ENCODE data around the gene ADORA2B.
"Not testable (repeated sequence)": the region's sequence is repeated elsewhere in the genome, so short reads cannot be mapped to it uniquely, and the experiment has no call there.

Gene ADORA2B

DNA sequence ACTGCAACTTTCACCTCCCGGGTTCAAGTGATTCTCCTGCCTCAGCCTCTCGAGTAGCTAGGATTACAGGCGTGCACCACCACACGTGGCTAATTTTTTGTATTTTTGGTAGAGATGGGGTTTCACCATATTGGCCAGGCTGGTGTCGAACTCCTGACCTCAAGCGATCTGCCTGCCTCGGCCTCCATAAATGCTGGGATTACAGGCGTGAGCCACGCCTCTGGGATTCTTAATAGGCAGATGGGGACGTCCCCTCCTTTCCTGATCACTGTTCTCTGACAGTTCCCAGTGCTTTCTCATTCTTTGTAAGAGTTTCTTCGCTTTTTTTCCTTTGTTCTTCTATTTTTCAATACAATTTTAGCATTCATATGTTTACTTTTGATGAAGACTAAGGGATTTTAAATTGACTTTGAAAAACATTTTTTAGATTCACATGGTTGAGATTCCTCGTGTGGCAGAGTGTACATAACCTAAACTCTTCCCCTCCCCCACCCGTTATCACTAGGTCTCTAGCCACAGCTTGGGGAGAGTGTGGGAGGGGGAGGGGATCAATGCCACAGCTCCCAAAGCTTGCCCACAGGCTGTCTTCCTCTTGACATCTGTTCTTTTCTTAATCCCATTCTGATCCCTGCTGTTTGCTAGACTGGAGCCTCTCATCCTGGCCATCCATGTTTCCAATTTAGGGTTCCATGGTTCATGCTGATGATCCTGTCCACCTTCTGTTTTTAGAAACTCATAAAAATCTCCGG is 11.0 kb downstream of the ADORA2B start:
- no peak for DNase-seq (ENCODE audit: low read depth)

DNA sequence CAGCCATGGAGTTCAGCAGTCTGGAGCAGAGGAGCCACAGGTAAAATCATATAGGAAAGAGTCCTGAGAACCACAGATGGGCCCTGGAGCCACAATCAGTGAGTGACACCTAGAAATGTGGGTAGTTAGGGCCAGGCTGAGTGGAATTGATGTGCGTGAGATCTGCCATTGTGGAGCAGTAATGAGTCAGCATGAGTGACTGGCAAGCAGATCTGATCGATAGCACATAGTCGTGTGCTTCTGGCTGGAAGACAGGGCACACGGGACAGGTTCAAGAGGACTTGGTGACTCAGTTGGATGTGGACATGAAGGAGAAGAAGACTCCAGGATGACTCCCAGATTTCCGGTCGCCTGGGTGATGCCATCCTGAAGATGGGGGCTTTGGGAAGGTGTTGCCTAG is 12.3 kb downstream of the ADORA2B start:
- DNase-seq (ENCODE audit: low read depth): no peak

DNA sequence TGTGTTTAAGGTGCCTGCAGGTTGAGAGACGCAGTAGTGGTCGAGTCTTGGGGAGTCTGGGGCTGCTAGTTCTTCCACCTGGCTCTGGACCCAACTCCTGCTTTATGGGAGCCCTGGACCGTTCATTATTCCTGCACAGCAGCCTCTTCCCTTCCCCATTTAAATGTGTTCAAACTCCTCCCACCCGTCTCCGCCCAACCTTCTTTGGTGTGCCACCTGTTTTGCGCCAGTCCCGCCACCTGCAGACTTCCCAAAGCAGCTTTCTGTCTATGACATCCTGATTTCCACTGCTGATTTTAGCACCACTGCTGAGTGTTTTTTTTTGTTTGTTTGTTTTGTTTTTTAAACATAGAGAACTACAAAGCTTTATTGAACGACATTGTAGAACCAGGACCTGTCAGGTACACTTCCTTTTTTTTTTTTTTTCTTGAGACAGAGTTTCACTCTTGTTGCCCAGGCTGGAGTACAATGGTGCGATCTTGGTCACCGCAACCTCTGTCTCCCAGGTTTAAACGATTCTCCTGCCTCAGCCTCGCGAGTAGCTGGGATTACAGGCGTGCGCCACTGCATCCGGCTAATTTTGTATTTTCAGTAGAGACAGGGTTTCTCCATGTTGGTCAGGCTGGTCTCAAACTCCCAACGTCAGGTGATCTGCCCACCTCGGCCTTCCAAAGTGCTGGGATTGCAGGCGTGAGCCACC is 12.8 kb downstream of the ADORA2B start:
- no peak for DNase-seq (ENCODE audit: low read depth)

DNA sequence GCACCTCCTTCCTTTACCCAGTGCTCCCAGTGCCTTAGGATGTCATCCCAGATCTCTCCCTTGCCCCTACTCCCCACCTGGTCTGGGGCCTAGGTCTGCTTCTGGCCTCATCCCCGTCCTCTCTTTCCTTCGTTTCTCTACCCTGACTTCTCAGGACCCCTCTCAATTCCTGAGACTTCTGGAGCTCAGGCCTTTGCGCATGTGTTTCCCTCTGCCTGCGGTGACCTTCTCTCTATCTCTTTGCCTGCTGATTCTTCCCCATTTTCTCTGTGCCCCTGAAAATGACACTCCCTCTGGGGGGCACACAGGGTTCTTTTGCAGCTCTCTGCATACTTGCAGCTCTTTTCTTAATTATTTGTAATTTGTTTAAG is 13.5 kb downstream of the ADORA2B start:
- no peak for DNase-seq (ENCODE audit: low read depth)

DNA sequence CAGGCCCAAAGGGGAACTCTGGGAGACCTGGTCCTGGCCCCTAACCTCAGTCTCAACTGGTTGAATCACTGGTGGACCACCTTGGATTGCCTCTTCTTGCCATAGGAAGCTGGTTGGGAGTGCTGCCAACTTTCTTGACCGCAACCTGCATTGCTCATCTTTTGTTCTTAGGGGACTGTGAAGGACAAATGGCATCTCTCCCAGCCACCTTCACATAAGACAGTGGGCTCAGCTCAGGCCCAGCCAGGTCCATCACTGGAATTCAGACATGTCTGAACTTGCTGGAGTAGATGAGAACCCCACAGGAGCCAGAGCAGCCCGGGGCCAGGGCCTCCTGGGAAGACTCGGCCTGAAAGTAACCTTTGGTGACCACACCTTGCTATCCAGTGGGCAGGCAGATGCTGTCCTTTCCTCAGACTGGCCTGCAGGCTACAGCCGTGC is 18.8 kb downstream of the ADORA2B start:
- DNase-seq (ENCODE audit: low read depth): no peak

DNA sequence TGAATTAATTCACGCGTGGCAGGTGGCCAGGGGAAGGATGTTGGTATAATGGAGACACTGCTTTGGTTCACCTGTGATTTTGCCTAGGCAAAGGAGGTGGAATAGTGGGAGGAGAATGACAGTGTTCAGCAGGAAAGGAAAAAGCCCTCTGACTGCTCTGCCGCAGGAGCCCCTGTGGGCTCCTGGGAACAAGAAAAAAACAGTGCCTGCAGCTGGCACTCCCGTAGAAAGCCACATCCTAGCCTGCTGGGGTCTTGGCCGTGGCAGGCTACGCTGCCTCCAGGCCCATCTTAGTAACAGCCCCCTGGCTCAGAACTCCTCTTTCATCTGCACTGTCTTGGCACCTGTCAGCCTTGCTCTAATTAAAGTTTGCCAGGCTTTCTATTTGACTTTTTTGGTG is 20.6 kb downstream of the ADORA2B start:
- no peak for DNase-seq (ENCODE audit: low read depth)

DNA sequence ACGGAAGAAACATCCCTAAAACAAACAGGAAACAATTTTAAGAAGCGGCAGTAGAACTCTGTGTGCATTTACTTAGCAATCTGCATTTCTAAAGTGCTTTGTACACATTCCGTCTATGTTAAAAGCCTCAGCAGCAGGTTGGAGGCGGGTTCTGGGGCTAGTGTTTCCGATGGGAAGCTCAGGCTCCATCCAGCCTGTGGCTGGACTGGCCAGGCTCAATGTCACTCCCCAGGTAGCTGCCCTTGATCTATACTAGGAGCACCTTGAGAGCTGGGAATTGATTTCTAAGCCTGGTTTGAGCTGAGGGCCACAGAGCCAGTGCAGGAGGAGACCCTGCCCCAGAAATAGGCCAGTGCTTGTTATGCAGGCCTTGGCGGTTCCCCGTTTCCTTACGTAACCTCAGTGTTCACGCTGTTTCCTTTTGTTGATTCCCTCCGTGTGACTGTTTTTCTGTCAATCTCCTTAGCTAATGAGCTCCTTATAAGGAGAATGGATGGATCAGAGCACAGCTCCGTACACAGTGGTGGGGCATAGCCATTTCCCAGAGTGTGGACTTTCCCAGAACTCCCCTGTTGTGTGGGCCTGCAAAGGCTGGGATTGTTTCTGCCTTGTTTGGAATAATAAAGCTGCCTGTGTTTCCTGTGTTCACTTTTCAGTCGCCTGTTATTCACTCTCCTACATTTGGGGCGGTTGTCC is 21.4 kb downstream of the ADORA2B start:
- no peak for DNase-seq (ENCODE audit: low read depth)

DNA sequence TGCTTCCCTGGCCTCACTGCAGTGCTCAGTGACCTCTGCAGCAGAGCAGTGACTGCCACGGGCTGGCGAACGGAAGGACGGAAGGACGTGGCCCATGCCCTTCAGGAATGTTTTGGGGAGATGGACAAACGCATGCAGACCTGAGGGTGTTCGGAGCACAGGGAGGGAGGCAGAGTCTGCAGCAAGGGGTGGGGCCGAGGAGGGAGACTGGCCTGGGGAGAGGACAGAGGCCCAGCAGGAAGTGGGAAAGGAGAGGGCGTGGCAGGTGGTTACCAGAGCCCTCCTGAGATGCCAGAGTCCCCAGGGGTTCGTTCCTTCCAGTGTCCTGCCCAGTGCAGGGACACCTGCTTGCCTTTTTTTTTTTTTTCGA is 21.9 kb downstream of the ADORA2B start:
- DNase-seq (ENCODE audit: low read depth): no peak

DNA sequence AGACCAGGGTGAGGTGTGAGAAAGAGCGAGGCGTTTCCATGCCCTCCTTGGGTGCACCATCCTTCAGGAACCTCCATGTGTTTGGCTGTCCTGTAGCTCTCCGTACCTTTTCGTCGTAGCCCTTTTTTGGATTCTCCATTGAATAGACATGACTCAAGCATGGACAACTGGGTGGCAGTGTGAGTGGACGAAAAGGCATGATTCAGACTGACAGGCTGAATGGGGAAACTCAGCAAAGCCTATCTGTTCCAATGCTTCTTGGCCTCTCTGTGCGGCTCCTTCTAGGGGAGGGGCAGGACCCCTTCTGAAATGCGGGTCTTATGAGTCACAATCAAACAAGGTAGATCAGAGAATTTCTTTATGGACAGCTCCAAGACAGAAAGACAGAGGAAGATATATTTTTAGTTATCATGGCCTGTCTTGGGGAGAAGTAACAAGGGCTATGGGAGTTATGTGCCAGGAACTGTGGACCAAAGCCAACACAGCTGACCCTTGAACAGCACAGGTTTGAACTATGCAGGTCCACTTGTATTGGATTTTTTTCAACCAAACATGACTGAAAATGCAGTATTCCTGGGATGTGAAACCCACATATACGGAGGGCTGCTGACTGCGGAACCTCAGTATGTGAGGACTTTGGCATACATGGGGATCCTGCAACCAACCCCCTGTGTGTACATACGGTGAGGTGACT is 22.9 kb downstream of the ADORA2B start:
- no peak for DNase-seq (ENCODE audit: low read depth)

DNA sequence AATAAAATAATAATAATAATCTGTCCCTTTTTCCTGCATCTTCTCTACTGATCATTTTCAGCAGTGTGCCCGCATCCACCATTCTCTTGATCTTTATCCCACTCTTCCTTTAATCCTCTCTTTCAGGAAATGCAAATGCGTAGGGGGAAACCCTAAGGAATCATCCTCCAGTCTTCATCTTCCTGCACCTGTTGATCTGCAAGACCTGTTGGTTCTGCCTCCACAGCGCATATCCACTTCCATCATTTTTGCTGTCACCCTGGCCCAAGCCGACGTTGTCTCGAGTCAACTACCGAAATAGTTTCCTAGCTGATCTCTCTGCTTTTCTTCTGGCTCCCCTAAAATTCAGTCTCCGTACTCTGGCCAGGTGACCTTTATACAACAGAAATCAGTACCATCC is 24.5 kb downstream of the ADORA2B start:
- no peak for DNase-seq (ENCODE audit: low read depth)

DNA sequence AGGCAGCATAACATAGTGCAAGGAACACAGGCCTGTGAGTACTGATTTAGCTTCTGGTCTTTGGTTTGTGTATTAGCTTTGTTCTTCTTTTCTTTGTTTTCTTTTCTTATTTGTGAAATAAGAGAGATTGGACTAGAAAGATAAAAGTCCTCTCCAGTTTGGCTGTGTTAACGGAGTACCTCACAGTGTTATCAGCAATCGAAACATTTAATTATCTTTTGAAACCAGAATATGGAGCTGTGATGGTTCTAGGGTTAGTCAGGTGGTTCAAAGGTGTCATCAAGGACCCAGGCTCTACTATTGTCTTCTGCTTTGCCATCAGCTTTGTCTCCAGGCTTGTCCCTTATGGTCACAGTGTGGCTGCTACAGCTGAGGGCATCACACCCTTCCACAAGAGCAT is 25.6 kb downstream of the ADORA2B start:
- no peak for DNase-seq (ENCODE audit: low read depth)

DNA sequence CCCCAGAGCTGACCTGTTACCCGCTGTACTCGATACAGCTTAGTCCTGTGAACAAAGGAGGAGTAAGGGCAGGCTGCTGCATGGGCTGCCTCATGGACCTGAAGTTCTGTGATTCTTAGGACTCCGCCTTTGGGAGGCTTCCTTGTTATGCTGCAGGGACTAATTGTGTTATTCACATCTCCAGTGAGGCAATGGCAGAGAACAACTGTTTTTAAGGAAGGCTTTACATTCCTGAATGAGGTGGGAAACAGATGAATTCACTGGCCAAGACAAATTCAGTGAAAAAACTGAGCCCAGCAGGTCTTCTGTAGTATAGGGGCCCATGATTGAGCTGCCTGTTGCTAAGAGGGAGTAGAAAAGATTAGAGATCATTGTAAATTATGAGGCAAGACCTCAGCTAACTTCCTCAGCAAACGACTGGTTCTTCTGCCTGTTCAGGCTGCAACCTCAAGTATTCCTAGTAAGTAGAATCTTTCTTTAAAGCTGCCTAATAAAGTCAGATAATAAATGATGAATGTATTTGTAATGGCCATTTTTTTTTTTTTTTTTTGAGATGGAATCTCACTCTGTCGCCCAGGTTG is 26.3 kb downstream of the ADORA2B start:
- no peak for DNase-seq (ENCODE audit: low read depth)

DNA sequence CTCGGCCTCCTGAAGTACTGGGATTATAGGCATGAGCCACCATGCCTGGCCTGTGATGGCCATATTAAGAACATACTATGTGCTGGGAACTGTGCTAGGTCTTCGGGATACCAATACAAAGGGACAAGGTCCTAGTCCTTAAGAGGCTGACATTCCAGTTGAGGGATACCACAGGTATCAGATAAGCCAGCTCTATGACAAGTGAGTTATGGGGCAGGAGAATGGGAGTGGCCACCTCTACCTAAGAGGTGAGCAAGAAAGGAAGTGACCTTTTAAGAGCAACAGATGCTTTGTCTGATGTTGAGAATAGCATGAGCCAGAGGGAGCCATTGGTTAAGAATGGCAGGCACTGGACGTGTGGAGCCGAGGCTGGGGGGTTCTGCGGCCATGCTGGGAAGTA is 27.0 kb downstream of the ADORA2B start:
- no peak for DNase-seq (ENCODE audit: low read depth)

DNA sequence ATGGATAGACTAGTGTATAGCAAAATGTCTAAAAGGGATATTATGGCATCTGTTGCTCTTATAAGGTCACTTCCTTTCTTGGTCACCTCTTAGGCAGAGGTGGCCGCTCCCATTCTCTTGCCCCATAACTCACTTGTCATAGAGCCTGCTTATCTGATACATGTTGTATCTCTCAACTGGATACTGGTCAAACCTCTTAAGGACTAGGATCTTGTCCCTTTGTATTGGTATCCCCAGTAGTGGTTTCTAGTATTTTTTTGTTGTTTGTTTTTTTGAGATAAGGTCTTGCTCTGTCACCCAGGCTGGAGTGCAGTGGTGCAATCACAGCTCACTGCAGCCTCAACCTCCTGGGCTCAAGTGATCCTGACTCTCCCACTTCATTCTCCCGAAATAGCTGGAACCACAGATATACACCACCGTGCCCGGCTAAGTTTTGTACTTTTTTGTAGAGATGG is 27.6 kb downstream of the ADORA2B start:
- no peak for DNase-seq (ENCODE audit: low read depth)

DNA sequence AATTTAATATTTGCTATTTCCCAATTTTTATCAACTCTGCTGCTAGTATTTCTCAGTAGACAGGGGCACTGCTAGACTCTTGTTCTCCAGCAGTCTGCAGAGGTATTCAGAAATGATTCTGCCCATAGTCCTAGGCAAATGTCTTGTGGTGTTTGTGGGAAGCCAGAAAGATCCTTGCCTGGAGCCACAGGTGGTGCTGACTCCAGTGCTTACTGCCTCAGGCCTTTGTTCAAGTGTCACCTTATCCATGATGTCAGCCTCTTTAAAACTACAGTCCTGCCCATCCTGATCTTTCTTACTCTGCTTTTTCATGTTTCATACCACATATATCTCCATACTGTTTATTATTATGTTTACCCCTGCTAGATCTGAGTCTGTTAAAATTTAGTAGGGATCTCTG is 28.1 kb downstream of the ADORA2B start:
- DNase-seq (ENCODE audit: low read depth): no peak

DNA sequence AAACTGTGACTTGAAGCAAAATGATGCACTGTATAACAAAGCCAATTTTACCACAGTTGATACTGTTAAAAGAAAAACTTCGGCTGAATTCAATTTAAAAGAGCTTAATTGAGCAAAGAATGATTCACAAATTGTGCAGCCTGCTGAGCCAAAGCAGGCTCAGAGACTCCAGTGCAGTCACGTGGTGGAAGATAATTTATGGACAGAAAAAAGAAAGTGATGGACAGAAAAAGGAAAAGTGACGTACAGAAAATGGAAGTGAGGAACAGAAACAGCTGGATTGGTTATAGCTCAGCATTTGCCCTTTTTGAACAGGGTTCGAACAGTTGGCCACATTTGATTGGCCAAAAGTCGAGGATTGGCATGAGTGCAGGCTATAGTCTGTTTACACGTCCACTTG is 28.9 kb downstream of the ADORA2B start:
- DNase-seq (ENCODE audit: low read depth): no peak

DNA sequence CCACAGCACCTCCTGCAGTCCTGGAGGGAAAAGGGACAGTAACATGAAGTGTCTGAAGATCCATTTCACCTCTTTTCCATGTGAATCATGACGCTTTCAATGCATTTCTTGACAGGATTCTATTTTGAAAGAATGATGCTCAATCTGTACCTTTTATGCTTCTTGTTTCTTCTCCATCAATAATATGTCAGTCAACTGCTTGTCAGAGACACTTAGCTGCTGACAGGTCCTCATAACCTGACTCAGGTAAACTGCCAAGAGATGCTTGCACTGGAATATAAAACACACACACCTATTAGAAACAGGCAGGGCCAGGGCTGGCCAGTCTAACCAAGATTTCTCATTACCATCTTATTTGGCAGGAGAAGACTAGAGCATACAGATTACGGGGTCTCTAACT is 33.0 kb downstream of the ADORA2B start:
- no peak for DNase-seq (ENCODE audit: low read depth)

DNA sequence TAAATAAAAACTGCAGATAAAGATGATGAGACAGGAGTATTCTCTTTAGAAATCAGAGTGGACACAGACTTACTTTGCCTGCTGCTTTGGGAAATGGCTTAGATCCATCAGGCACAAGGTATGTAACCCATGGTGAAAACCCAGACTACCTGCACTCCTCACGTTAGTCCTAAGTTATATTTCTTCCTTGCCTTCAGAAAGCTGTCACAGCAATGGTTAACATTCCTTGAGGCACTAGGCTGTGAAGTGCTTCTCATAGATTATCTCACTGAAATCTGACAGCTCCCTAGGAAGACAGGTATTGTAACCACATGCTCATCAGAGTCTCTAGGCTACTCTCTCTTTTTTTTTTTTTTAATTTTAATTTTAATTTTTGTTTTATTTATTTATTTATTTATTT is 33.7 kb downstream of the ADORA2B start:
- no peak for DNase-seq (ENCODE audit: low read depth)

DNA sequence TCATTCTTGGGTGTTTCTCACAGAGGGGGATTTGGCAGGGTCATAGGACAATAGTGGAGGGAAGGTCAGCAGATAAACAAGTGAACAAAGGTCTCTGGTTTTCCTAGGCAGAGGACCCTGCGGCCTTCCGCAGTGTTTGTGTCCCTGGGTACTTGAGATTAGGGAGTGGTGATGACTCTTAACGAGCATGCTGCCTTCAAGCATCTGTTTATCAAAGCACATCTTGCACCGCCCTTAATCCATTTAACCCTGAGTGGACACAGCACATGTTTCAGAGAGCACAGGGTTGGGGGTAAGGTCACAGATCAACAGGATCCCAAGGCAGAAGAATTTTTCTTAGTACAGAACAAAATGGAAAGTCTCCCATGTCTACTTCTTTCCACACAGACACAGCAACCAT is 34.1 kb downstream of the ADORA2B start:
- DNase-seq (ENCODE audit: low read depth): not testable (repeated sequence)

DNA sequence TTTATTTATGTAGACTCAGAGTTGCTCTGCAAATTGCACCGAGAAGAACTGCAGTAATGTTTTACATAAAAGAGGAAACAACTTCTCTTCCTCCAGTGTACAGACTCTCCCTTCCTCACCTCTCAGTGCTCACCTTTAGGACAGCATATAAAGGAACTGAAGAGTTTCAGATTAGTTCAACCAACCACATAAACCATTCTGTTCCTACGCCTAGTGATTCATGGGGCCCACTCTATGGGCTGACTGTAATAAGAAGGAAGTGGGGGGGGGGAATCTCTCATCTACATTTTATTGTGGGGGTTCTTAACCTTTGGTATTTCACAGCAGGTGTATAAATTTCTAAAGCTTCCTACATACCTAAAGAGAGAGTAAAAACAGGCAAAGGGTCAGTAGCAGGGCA is 36.3 kb downstream of the ADORA2B start:
- no peak for DNase-seq (ENCODE audit: low read depth)

DNA sequence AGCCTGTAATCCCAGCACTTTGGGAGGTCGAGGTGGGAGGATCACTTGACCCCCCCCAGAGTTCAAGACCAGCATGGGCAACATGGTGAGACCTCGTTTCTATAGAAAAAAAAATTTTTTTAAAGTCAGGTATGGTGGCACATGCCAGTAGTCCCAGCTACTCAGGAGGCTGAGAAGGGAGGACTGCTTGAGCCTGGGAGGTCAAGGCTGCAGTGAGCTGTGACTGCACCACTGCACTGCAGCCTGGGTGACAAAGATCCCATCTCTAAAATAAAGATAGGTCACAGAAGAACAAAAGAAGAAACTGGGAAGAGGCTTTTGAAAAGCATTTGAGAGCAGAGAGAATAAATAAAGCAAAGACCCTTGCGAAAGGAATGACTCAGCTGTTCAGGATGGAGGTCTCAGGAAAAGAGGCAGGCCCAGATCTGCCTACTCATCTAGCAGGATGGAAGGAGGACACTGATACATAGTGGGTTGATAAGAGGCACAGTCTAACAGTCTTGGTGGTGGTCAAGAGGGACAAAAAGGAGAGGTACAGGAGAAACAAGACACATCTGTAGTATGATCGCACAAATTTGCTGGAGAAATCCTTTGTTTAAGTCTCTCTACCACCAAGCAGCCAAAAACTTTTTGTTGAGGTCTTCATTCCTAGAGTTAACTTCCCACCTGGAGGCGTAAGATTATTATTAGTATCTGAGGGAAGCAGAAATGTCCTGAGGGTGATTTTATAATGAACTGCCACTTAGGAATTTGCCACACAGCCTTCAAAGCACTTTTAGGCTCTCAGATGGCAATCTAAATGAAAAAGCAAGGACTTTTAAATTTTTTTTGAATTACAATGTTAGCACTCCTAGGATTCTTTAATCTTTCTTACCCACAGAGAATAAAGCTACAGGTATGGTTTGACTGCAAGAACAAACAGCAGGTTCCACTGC is 37.0 kb downstream of the ADORA2B start:
- no peak for DNase-seq (ENCODE audit: low read depth)
